ENCODE measurements around the gene DVL1.

Gene DVL1

GRCh38 chr1:1324084-1324523 is 25.1 kb downstream of the DVL1 start:
- DNase-seq (ENCODE audit: low read depth): no peak
- no peak for TF ChIP-seq CTCF (conservative IDR thresholded peaks at IDR 0.05; ENCODE audit: low read length)
- H3K4me3 ChIP-seq (ENCODE audit: low read length): peak overlapping the region; percentile 72

- H3K4me3 ChIP-seq (ENCODE audit: low read length): peak overlapping the region; percentile 0; the same call in 1 of the 2 replicates
- TF ChIP-seq CTCF (conservative IDR thresholded peaks at IDR 0.05; ENCODE audit: low read length): no peak
- DNase-seq (ENCODE audit: low read depth): no peak
These were observed 26.3 kb downstream of the DVL1 start for GRCh38 chr1:1322952-1323351.

- no peak for DNase-seq (ENCODE audit: low read depth)
- H3K4me3 ChIP-seq (ENCODE audit: low read length): no peak overlapping the region
These were observed 26.8 kb downstream of the DVL1 start for GRCh38 chr1:1322418-1322817.

GRCh38 chr1:1321477-1321876 is 27.7 kb downstream of the DVL1 start:
- TF ChIP-seq CTCF (conservative IDR thresholded peaks at IDR 0.05; ENCODE audit: low read length): no peak
- no peak overlapping the region for H3K4me3 ChIP-seq (ENCODE audit: low read length)
- no peak for DNase-seq (ENCODE audit: low read depth)

More at GRCh38 chr1:1322418-1322817, 26.8 kb downstream of the DVL1 start:
- no peak for TF ChIP-seq CTCF (conservative IDR thresholded peaks at IDR 0.05; ENCODE audit: low read length)

DNA sequence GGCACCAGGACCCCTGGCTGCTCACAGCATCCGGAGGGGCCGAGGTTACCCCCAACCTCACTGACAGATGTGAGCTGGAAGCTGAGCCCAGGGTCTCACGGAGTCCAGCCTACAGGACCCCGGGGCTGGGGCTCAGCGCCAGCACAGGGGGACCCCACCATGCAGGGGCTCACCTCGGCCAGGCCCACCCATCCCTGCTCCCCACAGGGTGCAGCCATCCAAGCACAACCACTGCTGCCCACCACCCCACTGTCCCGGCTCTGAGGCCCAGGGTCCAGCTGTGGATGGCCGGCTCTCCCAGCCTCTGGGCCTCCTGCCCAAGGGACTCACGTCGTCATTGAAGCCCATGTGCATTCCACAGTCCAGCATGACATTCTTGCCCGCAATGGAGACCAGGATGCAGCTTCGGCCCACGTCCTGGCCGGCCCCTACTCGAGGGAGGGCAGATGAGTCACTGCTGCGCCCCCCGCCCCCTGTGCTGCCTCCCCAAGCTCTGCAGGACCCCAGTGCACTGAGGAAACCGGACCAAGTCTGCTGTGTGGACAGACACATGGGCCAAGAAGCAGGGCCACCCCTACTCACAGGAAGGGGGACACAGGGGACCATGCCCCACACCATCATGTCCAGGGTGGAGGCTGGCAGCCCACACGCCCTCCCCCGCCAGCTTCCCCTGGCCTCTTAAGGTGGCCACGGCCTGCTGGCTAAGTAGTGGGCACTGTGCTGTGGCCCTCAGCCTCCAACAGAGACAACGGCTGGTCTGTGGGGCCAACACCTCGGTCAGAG is 28.4 kb downstream of the DVL1 start:
- no peak for TF ChIP-seq CTCF (conservative IDR thresholded peaks at IDR 0.05; ENCODE audit: low read length)
- DNase-seq (ENCODE audit: low read depth): no peak
- no peak overlapping the region for H3K4me3 ChIP-seq (ENCODE audit: low read length)

DNA sequence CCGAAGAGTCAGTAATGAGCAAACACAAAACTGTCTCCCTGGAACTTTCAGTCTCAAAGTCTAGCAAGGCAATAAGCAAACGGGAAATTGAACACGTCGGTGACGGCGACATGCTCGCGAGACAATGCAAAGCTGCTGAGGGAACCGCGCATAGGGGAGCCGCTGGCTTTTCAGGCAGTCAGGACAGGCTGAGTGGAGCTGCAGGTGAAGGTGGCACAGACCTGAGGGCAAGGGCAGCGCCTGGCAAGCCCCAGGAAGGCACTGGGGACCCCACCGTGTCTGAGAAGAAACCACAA is 29.6 kb downstream of the DVL1 start:
- no peak for DNase-seq (ENCODE audit: low read depth)
- no peak for TF ChIP-seq CTCF (conservative IDR thresholded peaks at IDR 0.05; ENCODE audit: low read length)
- H3K4me3 ChIP-seq (ENCODE audit: low read length): no peak overlapping the region

Measured in AG10803 (cell line).